CD4-positive, alpha-beta T cell (primary cell): Measurements from ENCODE around the gene PRPF8. TPM values are rescaled to one million over a fixed set of nuclear protein-coding genes. Genes with fewer than 3 reads are reported as not detected.

Source experiments
- ATAC-seq: fragments of 200-7000 bp; cut with Tn5 transposase; one replicate; pipeline ENCODE4 v1.10.0; 2022; ENCODE audit warnings: mild to moderate bottlenecking; ENCODE audit not compliant: poor library complexity
- CTCF ChIA-PET: fragments of 350-600 bp; sonication (Branson Sonifier 250); formaldehyde crosslinking; loops from one replicate; lab custom pipeline; 2021; ENCODE audit warnings: antibody characterized with exemption, inconsistent platforms; lab: Charles Lee
- POLR2A ChIA-PET: fragments of 350-600 bp; sonication (Branson Sonifier 250); formaldehyde crosslinking; loops from one replicate; lab custom pipeline; 2021; ENCODE audit warnings: antibody characterized with exemption, inconsistent platforms; lab: Charles Lee
- DNase-seq, 14 experiments: peaks; one replicate each; pipeline ENCODE4 v3.0.0-alpha.2; 2013 to 2020; ENCODE audit warnings: mixed read lengths in 2 of 14
- H3K27ac ChIP-seq, 2 donors: one replicate each; pipeline versions ENCODE4 v1.5.1 to v1.7.0; 2013; ENCODE audit warnings: low read length in 2 of 2, low read depth in 1 of 2, mild to moderate bottlenecking in 1 of 2
- H3K27me3 ChIP-seq, 2 experiments: 1 replicate in 1 of 2; 2 replicates in 1 of 2; pipeline versions ENCODE4 v1.6.1 to v1.7.0; 2013; ENCODE audit warnings: low read length in 2 of 2, control low read depth in 1 of 2, mild to moderate bottlenecking in 1 of 2, moderate library complexity in 1 of 2; ENCODE audit not compliant: insufficient read depth in 2 of 2, control insufficient read depth in 1 of 2
- H3K36me3 ChIP-seq: one replicate; pipeline ENCODE4 v1.6.1; 2013; ENCODE audit warnings: low read length, control low read depth; ENCODE audit not compliant: insufficient read depth
- H3K4me1 ChIP-seq: one replicate; pipeline ENCODE4 v1.6.1; 2013; ENCODE audit warnings: low read length, control low read depth; ENCODE audit not compliant: insufficient read depth
- H3K4me3 ChIP-seq: one replicate; pipeline ENCODE4 v1.5.1; 2013; ENCODE audit warnings: mild to moderate bottlenecking, low read length, moderate library complexity
- H3K9me3 ChIP-seq, 2 experiments: 1 replicate in 1 of 2; 2 replicates in 1 of 2; pipeline versions ENCODE4 v1.6.1 to v1.7.0; 2013; ENCODE audit warnings: low read length in 2 of 2, mild to moderate bottlenecking in 2 of 2, control low read depth in 1 of 2, moderate library complexity in 1 of 2; ENCODE audit not compliant: control insufficient read depth in 1 of 2, insufficient read depth in 1 of 2
- H3K27ac Mint-ChIP-seq: one replicate; pipeline ENCODE4 v1.8.0; 2020; ENCODE audit warnings: mixed read lengths
- H3K27me3 Mint-ChIP-seq: one replicate; pipeline ENCODE4 v1.8.0; 2021; ENCODE audit warnings: mixed read lengths
- H3K36me3 Mint-ChIP-seq: one replicate; pipeline ENCODE4 v1.8.0; 2021; ENCODE audit warnings: low read depth, mixed read lengths
- H3K4me1 Mint-ChIP-seq: one replicate; pipeline ENCODE4 v1.8.0; 2021; ENCODE audit warnings: low read depth, mixed read lengths
- H3K4me3 Mint-ChIP-seq: one replicate; pipeline ENCODE4 v1.8.0; 2020; ENCODE audit warnings: mild to moderate bottlenecking, mixed read lengths
- H3K9me3 Mint-ChIP-seq: one replicate; pipeline ENCODE4 v1.8.0; 2020; ENCODE audit warnings: mixed read lengths
- intact Hi-C, 2 experiments: fragments of 100-400 bp; cut with DNase I in 1 of 2; cut with micrococcal nuclease in 1 of 2; formaldehyde crosslinking; loops; one replicate each; pipeline versions ENCODE4 v1.15.1 to v1.9.0; 2023 to 2025; cut with DNase I, micrococcal nuclease
- total RNA-seq, 174 experiments: library from RNA in 2 of 174; stranded (reverse) in 2 of 174; gene quantifications; one replicate each; pipeline ENCODE4 v1.2.3 and lab custom pipeline; 2021 to 2026
- TF ChIP-seq, protein P1 (sequence below): fragments of 200-600 bp; IDR thresholded peaks from one replicate; pipeline ENCODE4 v1.8.0; 2022; ENCODE audit warnings: antibody characterized with exemption, mild to moderate bottlenecking

PRPF8 gene
- total RNA-seq, 2 experiments from 2014 or later, result 550 to 572 TPM

DNA sequence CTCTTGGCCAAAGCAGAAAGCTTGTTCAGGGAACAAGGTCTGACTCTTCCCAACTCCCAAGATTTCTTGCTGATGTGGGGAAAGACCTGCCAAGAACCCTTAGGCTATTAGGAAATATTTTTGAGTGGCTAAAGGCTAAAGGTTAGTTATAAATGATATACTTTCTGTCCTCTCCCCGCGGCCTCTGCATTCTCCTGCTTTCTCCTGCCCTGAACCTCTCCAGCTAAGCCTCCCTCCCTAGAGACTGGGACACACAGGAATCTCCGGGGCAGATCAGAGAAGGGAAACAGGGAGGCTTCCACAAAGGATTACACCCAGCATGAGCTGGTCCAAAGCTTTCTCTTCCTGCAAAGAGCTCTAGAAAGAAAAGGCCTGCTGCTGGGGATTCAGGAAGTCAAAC is 58.3 kb downstream of the PRPF8 start:
- Mint-ChIP-seq H3K27me3 (no peaks in the 10 kb centered on the region), H3K9me3 (no peaks in the 10 kb centered on the region), H3K4me1 (peaks cover 23% of the 10 kb centered on the region), H3K27ac (no peak overlapping the region), H3K4me3 (peak overlapping the region; percentile 89), H3K36me3 (peaks cover 7% of the 10 kb centered on the region)
- Histone ChIP-seq H3K4me1 (peaks cover 34% of the 10 kb centered on the region), H3K4me3 (no peak overlapping the region), H3K36me3 (no peaks in the 10 kb centered on the region), H3K9me3 (no peaks in the 10 kb centered on the region), H3K27ac (no peak overlapping the region), H3K27me3 (peaks cover 0 to 5% of the 10 kb centered on the region in 2 experiments)
- DNase-seq, result no peak
- CTCF ChIA-PET, result interaction anchor here (0.8 to 3.1 kb wide), 2 partner anchors 23 to 261 kb away, joined by 3 to 11 read pairs; partner anchors contain the start of gene RILP
- intact Hi-C loops, result loop anchor here (2.0 to 10.0 kb wide), 4 partner anchors 62 to 259 kb away; partner anchors contain the start of genes PITPNA (in 2 of the 2) and CRK (in 1 of the 2)
- POLR2A ChIA-PET, result interaction anchor here (0.8 kb wide), 1 partner anchor 110 kb away, joined by 3 read pairs; the partner anchor contains the start of gene INPP5K
- ATAC-seq, result no peak
- TF ChIP-seq, protein P1, sequence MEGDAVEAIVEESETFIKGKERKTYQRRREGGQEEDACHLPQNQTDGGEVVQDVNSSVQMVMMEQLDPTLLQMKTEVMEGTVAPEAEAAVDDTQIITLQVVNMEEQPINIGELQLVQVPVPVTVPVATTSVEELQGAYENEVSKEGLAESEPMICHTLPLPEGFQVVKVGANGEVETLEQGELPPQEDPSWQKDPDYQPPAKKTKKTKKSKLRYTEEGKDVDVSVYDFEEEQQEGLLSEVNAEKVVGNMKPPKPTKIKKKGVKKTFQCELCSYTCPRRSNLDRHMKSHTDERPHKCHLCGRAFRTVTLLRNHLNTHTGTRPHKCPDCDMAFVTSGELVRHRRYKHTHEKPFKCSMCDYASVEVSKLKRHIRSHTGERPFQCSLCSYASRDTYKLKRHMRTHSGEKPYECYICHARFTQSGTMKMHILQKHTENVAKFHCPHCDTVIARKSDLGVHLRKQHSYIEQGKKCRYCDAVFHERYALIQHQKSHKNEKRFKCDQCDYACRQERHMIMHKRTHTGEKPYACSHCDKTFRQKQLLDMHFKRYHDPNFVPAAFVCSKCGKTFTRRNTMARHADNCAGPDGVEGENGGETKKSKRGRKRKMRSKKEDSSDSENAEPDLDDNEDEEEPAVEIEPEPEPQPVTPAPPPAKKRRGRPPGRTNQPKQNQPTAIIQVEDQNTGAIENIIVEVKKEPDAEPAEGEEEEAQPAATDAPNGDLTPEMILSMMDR, result no peak

DNA sequence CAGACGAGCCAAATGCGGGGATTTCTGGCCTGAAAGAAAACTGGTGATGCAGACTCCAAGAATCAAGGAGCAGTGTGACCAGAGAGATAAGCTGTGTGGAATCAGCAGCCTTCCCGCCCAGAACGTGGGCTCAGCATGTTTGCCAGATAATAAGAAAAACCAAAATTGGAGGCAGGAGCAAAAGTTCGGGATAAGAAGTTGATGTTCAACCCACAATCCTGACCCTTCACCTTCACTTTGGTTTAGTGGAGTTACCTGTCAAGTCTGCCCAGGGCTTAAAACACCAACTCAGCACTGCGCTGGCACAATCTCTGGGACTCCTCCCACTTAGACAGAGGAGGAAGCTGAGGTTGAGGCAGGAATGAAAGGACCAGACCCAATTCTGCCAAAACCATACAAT is 59.1 kb downstream of the PRPF8 start:
- H3K4me1 Mint-ChIP-seq, result peaks cover 23% of the 10 kb centered on the region
- TF ChIP-seq, protein P1, result no peak
- H3K9me3 Mint-ChIP-seq, result no peaks in the 10 kb centered on the region
- H3K27me3 ChIP-seq, result peaks cover 0 to 5% of the 10 kb centered on the region in 2 experiments
- H3K4me3 ChIP-seq, result no peak overlapping the region
- peak overlapping the region; percentile 68 for H3K4me3 Mint-ChIP-seq
- no peak overlapping the region for H3K27ac ChIP-seq
- no peak overlapping the region for H3K27ac Mint-ChIP-seq
- peaks cover 7% of the 10 kb centered on the region for H3K36me3 Mint-ChIP-seq
- H3K27me3 Mint-ChIP-seq, result no peaks in the 10 kb centered on the region
- H3K9me3 ChIP-seq, result no peaks in the 10 kb centered on the region
- DNase-seq, result no peak
- peaks cover 34% of the 10 kb centered on the region for H3K4me1 ChIP-seq
- CTCF ChIA-PET, result interaction anchor here (0.8 to 3.1 kb wide), 2 partner anchors 23 to 260 kb away, joined by 3 to 11 read pairs; partner anchors contain the start of gene RILP
- H3K36me3 ChIP-seq, result no peaks in the 10 kb centered on the region
- intact Hi-C loops, result loop anchor here (5.0 to 10.0 kb wide), 3 partner anchors 61 to 258 kb away; partner anchors contain the start of genes CRK (in 1 of the 2) and PITPNA (in 1 of the 2)
- no peak for ATAC-seq
- POLR2A ChIA-PET, result interaction anchor here (1.1 kb wide), 1 partner anchor 31 kb away, joined by 3 read pairs; no protein-coding TSS in a partner anchor

DNA sequence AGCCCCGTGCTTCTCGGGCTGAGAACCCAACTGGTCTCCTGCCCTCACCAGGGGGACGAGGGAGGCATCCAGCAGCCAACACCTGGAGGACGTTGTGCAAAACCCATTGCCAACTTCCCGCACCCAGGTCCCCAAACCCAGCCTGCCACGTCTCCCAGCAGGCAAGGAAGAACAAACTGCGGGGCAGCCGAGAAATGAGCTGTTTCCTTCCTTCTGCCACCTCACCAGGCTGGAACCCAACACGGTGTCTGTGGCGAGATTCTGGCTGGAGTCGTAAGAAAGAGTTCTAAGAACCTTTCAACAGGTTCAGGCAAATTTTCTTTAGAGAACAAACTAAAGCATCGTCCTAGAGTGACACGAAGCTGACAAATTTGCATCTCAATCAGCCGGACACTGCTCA is 59.6 kb downstream of the PRPF8 start:
- POLR2A ChIA-PET, result interaction anchor here (1.1 kb wide), 1 partner anchor 31 kb away, joined by 3 read pairs; no protein-coding TSS in a partner anchor
- no peak overlapping the region for H3K4me3 ChIP-seq
- Mint-ChIP-seq H3K4me1 (peaks cover 19% of the 10 kb centered on the region), H3K4me3 (no peak overlapping the region), H3K9me3 (no peaks in the 10 kb centered on the region), H3K27ac (no peak overlapping the region), H3K36me3 (peaks cover 7% of the 10 kb centered on the region), H3K27me3 (no peaks in the 10 kb centered on the region)
- peaks cover 0 to 5% of the 10 kb centered on the region in 2 experiments for H3K27me3 ChIP-seq
- no peaks in the 10 kb centered on the region for H3K36me3 ChIP-seq
- ATAC-seq, result no peak
- CTCF ChIA-PET, result interaction anchor here (3.1 kb wide), 1 partner anchor 24 kb away, joined by 11 read pairs; the partner anchor contains the start of gene RILP
- H3K4me1 ChIP-seq, result peaks cover 30% of the 10 kb centered on the region
- intact Hi-C loops, result loop anchor here (5.0 to 10.0 kb wide), 3 partner anchors 60 to 258 kb away; partner anchors contain the start of genes CRK (in 1 of the 2) and PITPNA (in 1 of the 2)
- no peaks in the 10 kb centered on the region for H3K9me3 ChIP-seq
- no peak for DNase-seq
- no peak overlapping the region for H3K27ac ChIP-seq
- TF ChIP-seq, protein P1, result no peak
